DND-41 (cell line): ENCODE results near the gene DPRX.

Source experiments
- CTCF ChIP-seq: IDR thresholded peaks from 2 replicates; pipeline ENCODE4 v1.5.1; 2012; ENCODE audit warnings: borderline replicate concordance, low read length, moderate library complexity, mild to moderate bottlenecking; ENCODE audit not compliant: poor library complexity, severe bottlenecking; ENCODE audit errors: extremely low read depth
- EZH2 ChIP-seq: IDR thresholded peaks from 3 replicates; pipeline ENCODE4 v1.6.1; 2012; ENCODE audit warnings: borderline replicate concordance, low read depth, mild to moderate bottlenecking, moderate library complexity, low read length, inconsistent platforms; ENCODE audit not compliant: severe bottlenecking

DNA sequence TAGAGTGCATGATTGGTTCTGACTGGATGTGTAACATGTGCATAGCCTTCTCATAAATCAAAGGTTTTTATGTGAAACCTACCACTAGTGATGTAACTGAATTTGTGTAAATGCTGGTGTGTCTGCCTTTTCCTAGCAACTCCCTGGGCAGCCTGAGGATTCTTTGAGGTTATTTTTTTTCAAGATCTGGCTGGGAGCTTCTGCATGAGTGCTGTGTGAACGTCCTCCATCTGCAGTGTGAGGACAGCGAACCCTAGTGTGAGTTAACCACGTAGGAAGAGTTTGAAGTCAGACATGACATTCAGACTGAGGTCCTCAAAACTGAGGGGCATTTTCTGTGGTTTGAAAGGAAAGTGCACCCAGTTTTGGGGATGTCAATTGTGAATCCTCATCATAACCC, 39.9 kb downstream of the DPRX start:
- TF ChIP-seq EZH2 = no peak
- no peak for TF ChIP-seq CTCF
